Glutamatergic neuron (in vitro differentiated cells): ENCODE measurements around the gene STX7. TPM values are rescaled to one million over a fixed set of nuclear protein-coding genes. Genes with fewer than 3 reads are reported as not detected.

Source experiments
- DNase-seq: peaks from one replicate; pipeline ENCODE4 v3.0.0; 2022
- H3K27ac Mint-ChIP-seq: one replicate; pipeline ENCODE4 v1.8.0; 2020; ENCODE audit warnings: mild to moderate bottlenecking, mixed read lengths, inconsistent platforms; ENCODE audit not compliant: unreplicated experiment
- H3K27me3 Mint-ChIP-seq: one replicate; pipeline ENCODE4 v1.8.0; 2020; ENCODE audit warnings: mild to moderate bottlenecking, moderate library complexity, mixed read lengths, inconsistent platforms; ENCODE audit not compliant: unreplicated experiment
- H3K36me3 Mint-ChIP-seq: one replicate; pipeline ENCODE4 v1.8.0; 2020; ENCODE audit warnings: mild to moderate bottlenecking, mixed read lengths, inconsistent platforms; ENCODE audit not compliant: unreplicated experiment
- H3K4me1 Mint-ChIP-seq: one replicate; pipeline ENCODE4 v1.8.0; 2020; ENCODE audit warnings: mild to moderate bottlenecking, low read depth, mixed read lengths, inconsistent platforms; ENCODE audit not compliant: unreplicated experiment
- H3K4me3 Mint-ChIP-seq: one replicate; pipeline ENCODE4 v1.8.0; 2020; ENCODE audit warnings: mild to moderate bottlenecking, mixed read lengths, inconsistent platforms; ENCODE audit not compliant: unreplicated experiment
- H3K9me3 Mint-ChIP-seq: one replicate; pipeline ENCODE4 v1.8.0; 2020; ENCODE audit warnings: mild to moderate bottlenecking, moderate library complexity, mixed read lengths, inconsistent platforms; ENCODE audit not compliant: unreplicated experiment
- CTCF ChIP-seq: fragments of 200-600 bp; sonication (generic); IDR thresholded peaks from one replicate; pipeline ENCODE4 v1.5.0; 2021; ENCODE audit not compliant: partially characterized antibody, unreplicated experiment
- total RNA-seq: library from RNA; stranded (reverse); fragmentation: NEBNext Ultra II Directional; extraction: Animal tissue kit (Norgen Biotek cat#: 25700); gene quantifications from one replicate; pipeline ENCODE4 v1.2.1, GENCODE V29; 2021; ENCODE audit not compliant: unreplicated experiment

Gene STX7
- total RNA-seq, 1 donor from 2014 or later: 62.7 TPM

DNA sequence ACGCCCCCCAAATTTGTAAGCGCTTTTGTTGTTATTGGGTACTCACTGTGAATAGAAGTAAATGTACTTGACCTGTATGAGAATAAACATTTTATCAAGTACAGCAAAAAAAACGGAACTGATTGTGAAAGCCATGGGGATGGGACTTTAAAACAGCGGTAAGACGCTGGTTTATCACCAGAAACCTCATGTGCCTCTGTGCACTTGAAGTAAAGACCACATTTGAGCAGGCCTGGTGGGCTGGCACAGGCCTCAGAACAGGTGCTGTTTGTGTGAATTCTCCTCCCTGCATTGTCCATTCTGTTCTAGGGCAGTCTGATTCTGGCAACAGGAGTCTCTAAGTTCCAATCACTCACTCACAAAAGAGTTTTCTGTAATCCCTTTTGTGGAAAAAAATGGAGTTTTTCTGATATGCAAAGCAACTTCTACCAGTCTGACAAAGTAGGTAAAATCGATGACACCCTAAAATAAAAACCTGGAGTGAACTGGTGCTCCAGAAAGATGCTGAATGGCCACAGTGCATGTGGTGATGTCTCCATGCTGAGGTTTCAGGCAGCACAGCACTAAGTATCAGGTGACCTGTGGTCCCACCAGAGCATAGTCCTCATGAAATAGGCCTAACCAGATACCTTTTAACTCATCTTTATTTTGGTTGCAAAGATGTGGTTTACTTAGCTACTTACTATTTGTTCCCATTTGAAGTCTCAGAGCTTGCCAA lies 53.9 kb downstream of the STX7 start:
- Mint-ChIP-seq H3K9me3 (no peaks in the 10 kb centered on the region), H3K4me1 (peaks cover 7% of the 10 kb centered on the region), H3K27ac (no peak overlapping the region), H3K4me3 (no peak overlapping the region), H3K27me3 (peaks cover 4% of the 10 kb centered on the region), H3K36me3 (no peaks in the 10 kb centered on the region)
- no peak for TF ChIP-seq CTCF
- no peak for DNase-seq

- TF ChIP-seq CTCF: no peak
- Mint-ChIP-seq H3K4me1 (peaks cover 7% of the 10 kb centered on the region), H3K27me3 (peaks cover 4% of the 10 kb centered on the region), H3K27ac (peak overlapping the region; percentile 68), H3K4me3 (no peak overlapping the region), H3K36me3 (no peaks in the 10 kb centered on the region), H3K9me3 (no peaks in the 10 kb centered on the region)
- peak; percentile 56 for DNase-seq
Observed at GRCh38 chr6:132456700-132457143, 56.2 kb downstream of the STX7 start.

DNA sequence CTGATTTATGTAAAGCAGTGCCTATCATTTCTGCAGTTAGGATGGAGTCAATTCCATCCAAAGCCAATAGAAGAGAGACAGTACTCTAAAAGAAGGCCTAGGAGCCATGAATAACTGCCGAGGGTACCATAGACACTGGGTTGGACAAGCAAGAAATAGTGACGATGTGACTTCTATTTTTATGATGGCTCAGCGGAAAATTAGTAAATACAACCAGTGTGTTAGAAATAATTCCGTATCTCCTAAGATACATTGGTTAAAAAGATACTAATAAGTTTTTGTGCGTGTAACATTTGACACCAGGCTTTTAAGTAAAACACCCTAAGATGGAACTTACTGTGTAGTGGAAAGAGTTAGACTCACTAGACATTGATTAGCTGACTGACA lies 66.1 kb downstream of the STX7 start:
- DNase-seq: no peak
- Mint-ChIP-seq H3K27me3 (no peaks in the 10 kb centered on the region), H3K4me3 (no peak overlapping the region), H3K9me3 (no peaks in the 10 kb centered on the region), H3K4me1 (no peaks in the 10 kb centered on the region), H3K27ac (no peak overlapping the region), H3K36me3 (peaks cover 3% of the 10 kb centered on the region)
- no peak for TF ChIP-seq CTCF

GRCh38 chr6:132446141-132446854 lies 66.6 kb downstream of the STX7 start:
- no peaks in the 10 kb centered on the region for H3K9me3 Mint-ChIP-seq
- H3K27me3 Mint-ChIP-seq: no peaks in the 10 kb centered on the region
- peaks cover 7% of the 10 kb centered on the region for H3K36me3 Mint-ChIP-seq
- H3K4me1 Mint-ChIP-seq: no peaks in the 10 kb centered on the region
- TF ChIP-seq CTCF: no peak
- no peak overlapping the region for H3K27ac Mint-ChIP-seq
- no peak overlapping the region for H3K4me3 Mint-ChIP-seq
- DNase-seq: no peak
